Parathyroid adenoma (tissue), 2 donors: ENCODE results near the gene GSE1.

Experiments
- H2AFZ ChIP-seq: fragments of 300-600 bp; sonication (generic); one replicate; pipeline ENCODE4 v1.7.0; 2017; ENCODE audit warnings: antibody characterized with exemption, mild to moderate bottlenecking
- H3K27ac ChIP-seq: fragments of 300-600 bp; sonication (generic); one replicate; pipeline ENCODE4 v1.7.0; 2017
- H3K27me3 ChIP-seq: fragments of 300-600 bp; sonication (generic); one replicate; pipeline ENCODE4 v1.7.0; 2017; ENCODE audit warnings: low read length; ENCODE audit not compliant: control insufficient read depth, insufficient read depth
- H3K36me3 ChIP-seq: fragments of 300-600 bp; sonication (generic); one replicate; pipeline ENCODE4 v1.7.0; 2017; ENCODE audit warnings: low read length; ENCODE audit not compliant: control insufficient read depth, insufficient read depth
- H3K4me1 ChIP-seq: fragments of 300-600 bp; sonication (generic); one replicate; pipeline ENCODE4 v1.7.0; 2017; ENCODE audit warnings: control low read depth
- H3K4me2 ChIP-seq: fragments of 300-600 bp; sonication (generic); one replicate; pipeline ENCODE4 v1.7.0; 2017; ENCODE audit warnings: low read length
- H3K4me3 ChIP-seq: fragments of 300-600 bp; sonication (generic); one replicate; pipeline ENCODE4 v1.7.0; 2017; ENCODE audit warnings: low read depth, low read length
- H3K79me2 ChIP-seq: fragments of 300-600 bp; sonication (generic); one replicate; pipeline ENCODE4 v1.7.0; 2017; ENCODE audit warnings: control low read depth
- H3K9ac ChIP-seq: fragments of 300-600 bp; sonication (generic); one replicate; pipeline ENCODE4 v1.7.0; 2017; ENCODE audit warnings: mild to moderate bottlenecking
- H3K9me3 ChIP-seq: fragments of 300-600 bp; sonication (generic); one replicate; pipeline ENCODE4 v1.7.0; 2017; ENCODE audit warnings: low read length; ENCODE audit not compliant: control insufficient read depth
- TF ChIP-seq, protein P1 (sequence below): fragments of 300-600 bp; sonication (generic); IDR thresholded peaks from one replicate; pipeline ENCODE4 v1.7.0; 2017; ENCODE audit warnings: antibody characterized with exemption, mild to moderate bottlenecking
- donor health status: primary hyperparathyroidism.

Gene GSE1

DNA sequence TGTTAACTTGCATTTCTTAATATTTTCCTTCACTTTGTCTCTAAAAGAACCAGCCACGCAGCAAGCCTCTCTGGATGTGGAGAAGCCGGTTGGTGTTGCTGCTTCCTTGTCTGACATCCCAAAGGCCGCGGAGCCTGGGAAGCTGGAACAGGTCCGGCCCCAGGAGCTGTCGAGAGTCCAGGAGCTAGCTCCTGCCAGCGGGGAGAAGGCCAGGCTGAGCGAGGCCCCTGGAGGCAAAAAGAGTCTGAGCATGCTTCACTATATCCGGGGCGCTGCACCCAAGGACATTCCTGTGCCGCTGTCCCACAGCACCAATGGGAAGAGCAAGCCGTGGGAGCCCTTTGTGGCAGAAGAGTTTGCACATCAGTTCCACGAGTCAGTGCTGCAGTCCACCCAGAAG, 52.8 kb downstream of the GSE1 start:
- no peak overlapping the region for H3K4me2 ChIP-seq
- H3K36me3 ChIP-seq = no peaks in the 10 kb centered on the region
- H3K9ac ChIP-seq = no peak overlapping the region
- no peak overlapping the region for H2AFZ ChIP-seq
- no peak overlapping the region for H3K4me3 ChIP-seq
- H3K27ac ChIP-seq = no peak overlapping the region
- H3K27me3 ChIP-seq = no peaks in the 10 kb centered on the region
- H3K79me2 ChIP-seq = peaks cover 6% of the 10 kb centered on the region
- no peaks in the 10 kb centered on the region for H3K4me1 ChIP-seq
- TF ChIP-seq, protein P1, sequence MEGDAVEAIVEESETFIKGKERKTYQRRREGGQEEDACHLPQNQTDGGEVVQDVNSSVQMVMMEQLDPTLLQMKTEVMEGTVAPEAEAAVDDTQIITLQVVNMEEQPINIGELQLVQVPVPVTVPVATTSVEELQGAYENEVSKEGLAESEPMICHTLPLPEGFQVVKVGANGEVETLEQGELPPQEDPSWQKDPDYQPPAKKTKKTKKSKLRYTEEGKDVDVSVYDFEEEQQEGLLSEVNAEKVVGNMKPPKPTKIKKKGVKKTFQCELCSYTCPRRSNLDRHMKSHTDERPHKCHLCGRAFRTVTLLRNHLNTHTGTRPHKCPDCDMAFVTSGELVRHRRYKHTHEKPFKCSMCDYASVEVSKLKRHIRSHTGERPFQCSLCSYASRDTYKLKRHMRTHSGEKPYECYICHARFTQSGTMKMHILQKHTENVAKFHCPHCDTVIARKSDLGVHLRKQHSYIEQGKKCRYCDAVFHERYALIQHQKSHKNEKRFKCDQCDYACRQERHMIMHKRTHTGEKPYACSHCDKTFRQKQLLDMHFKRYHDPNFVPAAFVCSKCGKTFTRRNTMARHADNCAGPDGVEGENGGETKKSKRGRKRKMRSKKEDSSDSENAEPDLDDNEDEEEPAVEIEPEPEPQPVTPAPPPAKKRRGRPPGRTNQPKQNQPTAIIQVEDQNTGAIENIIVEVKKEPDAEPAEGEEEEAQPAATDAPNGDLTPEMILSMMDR = no peak
- H3K9me3 ChIP-seq = no peaks in the 10 kb centered on the region

DNA sequence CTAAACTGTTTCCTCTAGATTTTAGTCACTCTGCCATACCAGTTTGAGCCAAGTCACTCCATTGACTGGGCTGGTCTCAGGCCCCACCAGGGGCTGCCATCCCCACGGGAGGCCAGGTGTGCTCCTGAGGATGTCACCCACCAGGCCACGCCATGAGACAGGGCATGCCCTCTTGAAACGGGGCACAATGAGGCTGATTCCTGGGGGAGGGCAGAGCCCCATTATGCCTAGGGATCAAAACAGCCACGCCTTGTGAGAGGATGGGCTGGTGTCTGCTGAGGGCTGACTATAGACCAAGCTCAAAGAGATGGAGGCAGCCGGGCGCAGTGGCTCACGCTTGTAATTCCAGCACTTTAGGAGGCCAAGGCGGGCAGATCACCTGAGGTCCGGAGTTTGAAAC, 54.1 kb downstream of the GSE1 start:
- Histone ChIP-seq H3K4me2 (no peak overlapping the region), H3K27ac (no peak overlapping the region), H3K79me2 (peaks cover 6% of the 10 kb centered on the region), H3K4me3 (no peak overlapping the region), H3K9me3 (no peaks in the 10 kb centered on the region), H3K9ac (no peak overlapping the region), H2AFZ (no peak overlapping the region), H3K36me3 (no peaks in the 10 kb centered on the region), H3K27me3 (no peaks in the 10 kb centered on the region), H3K4me1 (no peaks in the 10 kb centered on the region)
- TF ChIP-seq, protein P1 = no peak

DNA sequence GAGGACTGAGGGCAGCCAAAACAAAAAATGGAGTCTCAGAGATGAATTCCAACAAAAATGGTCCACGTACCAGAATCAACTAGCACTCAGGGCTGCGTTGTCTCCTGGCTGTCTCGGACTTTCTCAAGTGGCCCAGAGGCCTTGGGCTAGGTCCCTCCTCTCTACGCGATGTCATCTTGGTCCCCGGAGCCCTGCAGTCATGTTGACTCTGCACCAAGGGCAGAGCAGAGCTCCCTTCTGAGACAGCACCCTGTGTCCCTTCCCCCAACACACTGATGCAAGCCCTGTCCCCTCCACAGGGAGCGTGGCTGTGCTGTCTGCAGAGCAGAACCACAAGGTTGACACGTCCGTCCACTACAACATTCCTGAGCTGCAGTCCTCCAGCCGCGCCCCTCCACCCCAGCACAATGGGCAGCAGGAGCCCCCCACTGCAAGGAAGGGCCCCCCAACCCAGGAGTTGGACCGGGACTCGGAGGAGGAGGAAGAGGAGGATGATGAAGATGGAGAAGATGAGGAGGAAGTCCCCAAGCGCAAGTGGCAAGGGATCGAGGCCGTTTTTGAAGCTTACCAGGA, 54.8 kb downstream of the GSE1 start:
- no peak overlapping the region for H2AFZ ChIP-seq
- no peak overlapping the region for H3K4me2 ChIP-seq
- no peaks in the 10 kb centered on the region for H3K9me3 ChIP-seq
- H3K27me3 ChIP-seq = no peaks in the 10 kb centered on the region
- H3K79me2 ChIP-seq = peaks cover 6% of the 10 kb centered on the region
- H3K9ac ChIP-seq = no peak overlapping the region
- H3K4me1 ChIP-seq = no peaks in the 10 kb centered on the region
- H3K27ac ChIP-seq = no peak overlapping the region
- H3K4me3 ChIP-seq = no peak overlapping the region
- TF ChIP-seq, protein P1 = no peak
- no peaks in the 10 kb centered on the region for H3K36me3 ChIP-seq

DNA sequence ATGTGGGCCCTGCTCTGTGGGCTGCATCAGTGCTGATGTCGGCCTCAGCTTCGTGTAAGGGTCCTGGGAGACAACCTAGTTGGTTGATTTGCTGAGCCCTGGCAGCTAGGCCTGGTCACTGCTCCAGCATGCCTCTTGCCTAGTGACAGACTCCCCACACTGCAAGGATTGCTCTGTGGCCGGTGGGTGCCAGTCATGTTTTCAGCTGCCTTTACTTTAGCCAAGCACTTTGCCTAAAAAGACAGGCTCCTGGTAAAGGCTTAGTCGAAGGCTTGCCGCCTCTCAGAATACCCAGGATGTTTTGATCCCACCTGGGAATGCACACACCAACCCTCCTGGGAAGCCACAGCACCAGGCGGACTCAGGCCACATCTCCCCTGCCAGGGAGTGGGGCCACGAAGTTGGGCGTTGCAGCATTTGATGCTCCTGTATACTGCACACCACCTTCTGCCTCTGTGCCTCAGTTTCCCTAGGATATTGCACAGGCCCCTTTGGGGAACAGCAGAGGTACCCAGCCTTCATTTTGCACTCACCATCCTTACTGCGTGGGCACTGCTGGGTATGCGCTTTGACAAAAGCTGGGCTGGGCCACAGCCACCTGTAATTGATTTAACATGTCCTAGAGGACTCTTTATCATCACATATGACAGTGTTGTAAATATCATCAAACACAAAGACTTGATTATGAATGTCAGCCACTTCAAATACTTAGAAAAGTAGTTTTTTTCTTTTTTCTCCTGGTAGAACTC, 55.7 kb downstream of the GSE1 start:
- H3K36me3 ChIP-seq = no peaks in the 10 kb centered on the region

More for the DNA sequence above, 55.7 kb downstream of the GSE1 start:
- H2AFZ ChIP-seq = no peak overlapping the region
- H3K4me2 ChIP-seq = no peak overlapping the region
- H3K4me3 ChIP-seq = no peak overlapping the region
- H3K4me1 ChIP-seq = no peaks in the 10 kb centered on the region
- TF ChIP-seq, protein P1 = no peak
- no peak overlapping the region for H3K9ac ChIP-seq
- no peaks in the 10 kb centered on the region for H3K27me3 ChIP-seq
- no peak overlapping the region for H3K27ac ChIP-seq
- H3K79me2 ChIP-seq = peaks cover 6% of the 10 kb centered on the region
- H3K9me3 ChIP-seq = no peaks in the 10 kb centered on the region
